HG03045 (cell line): Measurements from ENCODE around the gene ACTL9.

Experiments used
- ATAC-seq: cut with Tn5 transposase; IDR thresholded peaks from one replicate; pipeline ENCODE4 v1.9.1; 2021; ENCODE audit warnings: mild to moderate bottlenecking, moderate library complexity; ENCODE audit not compliant: unreplicated experiment

The ACTL9 gene

GRCh38 chr19:8686549-8686948, 12.0 kb downstream of the ACTL9 start:
- ATAC-seq, result no peak

GRCh38 chr19:8684001-8684902, 14.3 kb downstream of the ACTL9 start:
- no peak for ATAC-seq

- ATAC-seq, result no peak
These were observed 15.7 kb downstream of the ACTL9 start for GRCh38 chr19:8682931-8683330.

- no peak for ATAC-seq
These were observed 16.1 kb downstream of the ACTL9 start for GRCh38 chr19:8682472-8682871.

GRCh38 chr19:8681345-8682029, 17.1 kb downstream of the ACTL9 start:
- ATAC-seq, result no peak

DNA sequence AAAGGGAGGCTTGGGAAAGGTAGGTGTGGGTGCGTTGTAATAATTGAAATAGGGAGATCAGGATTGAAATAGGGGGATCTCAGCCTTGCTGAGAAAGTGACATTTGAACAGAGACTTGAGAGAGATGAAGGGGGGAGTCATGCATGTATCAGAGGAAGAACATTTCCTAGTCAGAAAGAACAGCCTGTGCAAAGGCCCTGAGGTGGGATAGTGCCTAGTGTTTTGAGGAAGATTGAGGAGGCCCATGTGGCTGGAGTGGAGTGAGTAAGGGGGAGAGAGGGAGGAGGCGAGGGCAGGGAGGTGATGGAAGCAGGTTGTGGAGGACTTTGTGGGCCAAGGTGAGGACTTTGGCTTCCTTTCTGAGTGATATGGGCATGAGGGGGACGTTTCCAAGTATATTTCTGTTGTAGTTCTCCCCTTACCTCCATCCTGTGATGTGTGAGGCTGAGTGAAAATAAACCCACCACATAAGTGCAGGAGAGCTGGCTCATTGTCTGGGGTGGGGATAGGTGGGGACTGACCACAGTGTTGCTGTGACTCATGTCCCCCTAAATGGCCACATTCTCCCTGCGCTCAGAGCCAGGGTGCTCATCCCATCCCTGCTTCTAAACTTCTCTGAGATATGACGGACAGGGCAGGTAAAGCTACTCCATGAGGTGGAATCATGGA, 17.8 kb downstream of the ACTL9 start:
- ATAC-seq, result no peak

DNA sequence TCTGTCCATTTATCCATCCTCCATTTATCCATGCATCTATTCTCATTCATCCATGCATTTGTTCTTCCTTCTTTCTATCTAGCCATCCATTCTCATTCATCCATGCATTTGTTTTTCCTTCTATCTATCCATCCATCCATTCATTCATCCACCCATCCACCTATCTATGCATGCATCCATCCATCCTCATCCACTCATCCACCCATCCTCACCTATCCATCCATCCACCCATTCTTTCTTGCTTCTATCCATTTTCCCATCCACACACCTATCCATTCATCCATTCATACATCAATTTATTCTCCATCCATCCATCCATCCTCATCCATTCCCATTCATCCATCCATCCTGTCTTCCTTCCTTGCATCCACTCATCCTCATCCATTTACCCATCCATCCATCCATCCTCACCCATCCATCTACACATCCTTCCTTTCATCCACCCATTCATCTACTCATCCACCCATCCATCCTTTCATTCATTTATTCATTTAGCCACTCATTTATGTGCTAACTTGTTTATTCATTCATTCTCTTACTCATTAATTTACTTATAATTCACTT, 20.3 kb downstream of the ACTL9 start:
- ATAC-seq, result no peak

- ATAC-seq, result no peak
These were observed 23.5 kb downstream of the ACTL9 start for GRCh38 chr19:8675066-8675465.

GRCh38 chr19:8673276-8673891, 25.2 kb downstream of the ACTL9 start:
- ATAC-seq, result no peak

DNA sequence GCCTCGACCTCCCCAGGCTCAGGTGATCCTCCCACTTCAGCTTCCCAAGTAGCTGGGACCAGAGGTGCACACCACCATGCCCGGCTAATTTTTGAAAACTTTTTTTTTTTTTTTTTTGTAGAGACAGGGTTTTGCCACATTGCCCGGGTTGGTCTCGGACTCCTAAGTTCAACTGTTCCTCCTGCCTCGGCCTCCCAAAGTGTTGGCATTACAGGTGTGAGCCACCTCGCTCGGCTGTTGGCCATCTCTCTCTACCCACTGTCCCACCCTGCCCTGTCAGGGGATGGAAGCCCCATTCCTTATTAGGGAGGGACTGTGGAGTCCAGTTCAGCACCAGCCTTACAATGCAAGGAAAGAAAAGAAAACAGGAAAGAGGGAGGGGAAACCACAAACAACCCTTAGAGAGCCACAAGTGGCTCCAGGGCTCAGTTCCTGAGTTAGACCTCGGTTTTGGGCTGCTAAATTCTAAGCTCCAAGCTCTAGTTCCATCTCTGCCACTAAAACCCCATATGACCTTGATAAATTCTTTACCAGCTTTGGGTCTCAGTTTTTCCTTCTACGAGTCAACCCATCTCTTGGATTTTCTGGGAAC, 31.7 kb downstream of the ACTL9 start:
- no peak for ATAC-seq

DNA sequence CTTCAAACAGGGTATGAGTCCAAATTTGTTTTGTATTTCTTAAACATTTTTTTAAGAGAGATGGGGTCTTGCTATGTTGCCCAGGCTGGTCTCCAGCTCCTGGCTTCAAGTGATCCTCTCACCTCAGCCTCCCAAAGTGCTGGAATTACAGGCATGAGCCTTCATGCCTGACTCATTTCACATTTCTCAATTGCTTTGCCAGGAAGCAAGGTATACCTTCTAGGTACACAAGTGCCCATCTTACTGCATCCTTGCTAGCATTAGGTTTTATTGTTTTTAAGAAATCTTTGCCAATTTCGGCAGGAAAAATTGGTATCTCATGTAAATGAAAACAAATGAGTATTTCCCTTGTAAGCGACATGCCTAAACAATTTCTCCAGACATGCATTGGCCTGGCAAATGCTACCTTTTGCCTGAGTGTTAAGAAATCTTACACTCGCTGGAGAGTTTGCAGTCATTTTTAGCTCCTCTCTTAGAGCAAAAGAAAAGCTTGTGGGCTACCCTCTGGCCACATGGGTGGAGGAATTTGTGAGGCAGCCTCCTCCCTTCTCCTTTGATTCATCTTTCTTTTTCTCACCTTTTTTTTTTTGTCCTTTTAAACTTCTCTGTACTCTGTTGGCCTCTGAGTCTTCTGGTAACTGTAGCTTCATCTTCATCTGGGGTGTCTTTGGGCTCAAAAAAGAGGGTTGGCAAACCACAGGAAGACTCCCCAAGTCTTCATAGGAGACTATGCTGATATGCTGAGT, 33.0 kb downstream of the ACTL9 start:
- no peak for ATAC-seq

GRCh38 chr19:8664671-8665057, 33.9 kb downstream of the ACTL9 start:
- no peak for ATAC-seq

DNA sequence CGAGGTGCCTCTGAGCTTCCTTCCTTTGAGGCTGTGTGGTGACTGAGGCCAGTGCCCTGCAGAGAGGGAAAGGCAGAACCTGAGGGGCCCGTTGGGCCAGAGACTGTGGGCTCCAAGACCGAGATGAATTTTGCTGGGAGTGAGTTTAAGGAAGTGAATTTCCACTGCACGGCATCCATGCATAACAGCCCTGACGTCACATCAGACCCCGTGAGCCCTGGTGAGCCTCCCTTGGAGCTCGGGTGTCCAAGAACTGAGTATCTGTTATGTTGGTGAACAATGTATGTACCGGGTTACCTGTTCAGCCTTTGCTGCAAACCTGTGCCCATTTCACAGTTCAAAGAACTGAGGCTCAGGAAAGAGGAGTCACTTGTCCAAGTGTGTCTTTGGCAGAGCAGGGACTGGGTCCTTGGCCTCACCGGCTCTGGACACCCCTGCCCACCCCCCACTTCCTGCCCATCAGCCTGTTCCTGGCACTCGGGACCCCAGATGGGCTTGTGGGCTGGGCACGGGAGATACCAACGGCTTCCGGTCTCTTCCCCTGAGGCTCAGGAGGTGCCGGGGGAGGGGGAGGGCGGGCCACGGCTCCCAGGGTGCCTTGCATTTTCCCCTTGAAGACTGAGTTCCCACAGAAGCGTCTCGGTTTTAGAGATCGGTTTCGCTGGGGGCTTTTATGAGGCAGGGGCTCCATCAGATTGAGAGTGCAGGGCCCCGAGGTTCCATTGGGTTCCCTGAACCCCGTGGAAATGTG, 34.5 kb downstream of the ACTL9 start:
- ATAC-seq, result no peak

GRCh38 chr19:8662263-8662662, 36.3 kb downstream of the ACTL9 start:
- ATAC-seq, result no peak

DNA sequence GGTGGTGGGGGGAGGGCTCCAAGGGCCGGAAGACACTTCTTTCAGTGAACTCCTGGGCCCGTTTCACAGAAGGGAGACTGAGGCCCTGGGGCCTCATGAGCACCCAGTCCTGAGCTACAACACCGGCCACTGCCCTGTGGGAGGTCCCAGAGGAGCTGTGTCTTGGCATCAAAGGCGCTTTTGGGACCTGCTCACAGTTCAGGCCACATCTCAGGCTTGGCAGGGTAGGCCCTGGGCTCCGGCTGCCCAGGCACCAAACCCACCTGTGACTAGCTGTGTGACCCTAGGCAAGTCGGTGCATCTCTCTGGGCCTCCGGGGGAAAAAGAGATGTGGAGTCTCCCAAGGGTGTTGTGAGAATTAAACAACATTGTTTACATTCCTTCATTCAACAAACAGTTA, 38.7 kb downstream of the ACTL9 start:
- ATAC-seq, result no peak

GRCh38 chr19:8657869-8658268, 40.7 kb downstream of the ACTL9 start:
- no peak for ATAC-seq

DNA sequence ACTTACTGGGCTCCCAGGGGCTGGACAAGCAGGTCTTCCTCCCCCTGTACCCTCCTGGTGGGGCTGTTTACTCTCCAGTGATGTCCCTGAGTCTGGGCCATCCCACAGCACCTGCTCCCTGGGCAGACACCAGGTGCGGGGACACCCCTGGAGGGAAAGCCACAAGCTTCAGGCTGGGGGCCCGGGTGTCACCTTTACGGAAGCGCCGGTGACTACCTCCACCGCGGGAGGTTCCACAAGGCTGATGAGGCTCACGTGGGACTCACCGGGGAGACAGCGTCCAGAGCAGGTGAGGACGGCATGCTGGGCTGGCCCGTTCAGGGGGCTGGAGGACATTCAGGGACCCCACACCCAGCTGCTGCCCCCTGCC, 43.3 kb downstream of the ACTL9 start:
- ATAC-seq, result no peak

DNA sequence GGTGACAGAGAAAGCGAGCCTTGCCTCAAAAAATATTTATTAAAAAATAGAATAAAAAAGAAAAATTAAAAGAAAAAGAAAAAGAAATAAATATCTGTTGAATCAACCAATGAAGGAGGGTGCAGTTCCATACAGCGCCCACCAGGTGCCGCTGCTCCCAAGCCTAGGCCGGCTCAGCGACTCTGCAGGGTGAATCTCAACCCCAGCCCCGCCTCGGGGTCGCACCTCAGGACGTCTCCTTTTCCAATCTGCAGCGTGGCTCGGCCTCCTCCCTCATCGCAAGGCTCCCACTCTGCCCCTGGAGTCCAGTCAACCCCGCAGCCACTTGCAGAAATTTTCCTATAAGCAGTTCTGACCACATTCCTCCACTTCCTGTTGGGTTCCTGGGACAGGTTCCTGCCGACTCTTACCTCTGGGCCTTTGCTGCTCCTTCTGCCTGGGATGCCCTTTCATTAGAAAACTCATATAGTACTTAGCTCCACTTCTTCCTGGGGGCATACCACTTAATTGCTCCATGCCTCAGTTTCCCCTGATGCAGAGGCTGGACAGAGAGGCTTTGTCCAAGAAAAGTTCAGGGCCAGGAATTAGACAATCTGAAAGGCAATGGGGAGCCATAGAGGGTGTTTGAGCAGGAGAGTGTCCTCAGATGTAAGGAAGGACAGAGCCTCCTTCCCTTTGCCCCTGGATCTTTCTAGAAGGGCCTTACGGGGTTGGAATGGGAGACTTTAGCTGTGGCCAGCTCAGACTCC, 43.8 kb downstream of the ACTL9 start:
- no peak for ATAC-seq

DNA sequence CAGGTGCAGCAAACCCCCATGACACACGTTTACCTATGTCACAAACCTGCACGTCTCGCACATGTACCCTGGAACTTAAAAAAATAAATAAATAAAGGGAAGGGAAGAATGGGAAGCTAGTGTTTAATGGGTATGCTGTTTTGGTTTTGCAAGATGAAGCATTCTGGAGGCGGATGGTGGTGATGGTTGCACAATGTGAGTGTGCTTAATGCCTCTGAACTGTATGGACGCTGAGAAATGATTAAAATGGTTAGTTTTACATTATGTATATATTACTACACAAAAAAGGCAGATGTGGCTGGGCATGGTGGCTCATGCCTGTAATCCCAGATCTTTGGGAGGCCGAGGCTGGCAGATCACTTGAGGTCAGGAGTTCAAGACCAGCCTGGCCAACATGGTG, 50.4 kb downstream of the ACTL9 start:
- no peak for ATAC-seq
